GM12872 (cell line): Measurements from ENCODE around the gene TLE4.

Source experiments
- TF ChIP-seq, protein P1 (sequence below): IDR thresholded peaks from 3 replicates; pipeline ENCODE4 v1.5.1; 2011; ENCODE audit warnings: low read depth, mild to moderate bottlenecking, low read length, moderate library complexity; ENCODE audit not compliant: insufficient read depth

The TLE4 gene

GRCh38 chr9:79708541-79708940 is 136.8 kb downstream of the TLE4 start:
- TF ChIP-seq, protein P1, sequence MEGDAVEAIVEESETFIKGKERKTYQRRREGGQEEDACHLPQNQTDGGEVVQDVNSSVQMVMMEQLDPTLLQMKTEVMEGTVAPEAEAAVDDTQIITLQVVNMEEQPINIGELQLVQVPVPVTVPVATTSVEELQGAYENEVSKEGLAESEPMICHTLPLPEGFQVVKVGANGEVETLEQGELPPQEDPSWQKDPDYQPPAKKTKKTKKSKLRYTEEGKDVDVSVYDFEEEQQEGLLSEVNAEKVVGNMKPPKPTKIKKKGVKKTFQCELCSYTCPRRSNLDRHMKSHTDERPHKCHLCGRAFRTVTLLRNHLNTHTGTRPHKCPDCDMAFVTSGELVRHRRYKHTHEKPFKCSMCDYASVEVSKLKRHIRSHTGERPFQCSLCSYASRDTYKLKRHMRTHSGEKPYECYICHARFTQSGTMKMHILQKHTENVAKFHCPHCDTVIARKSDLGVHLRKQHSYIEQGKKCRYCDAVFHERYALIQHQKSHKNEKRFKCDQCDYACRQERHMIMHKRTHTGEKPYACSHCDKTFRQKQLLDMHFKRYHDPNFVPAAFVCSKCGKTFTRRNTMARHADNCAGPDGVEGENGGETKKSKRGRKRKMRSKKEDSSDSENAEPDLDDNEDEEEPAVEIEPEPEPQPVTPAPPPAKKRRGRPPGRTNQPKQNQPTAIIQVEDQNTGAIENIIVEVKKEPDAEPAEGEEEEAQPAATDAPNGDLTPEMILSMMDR = no peak

DNA sequence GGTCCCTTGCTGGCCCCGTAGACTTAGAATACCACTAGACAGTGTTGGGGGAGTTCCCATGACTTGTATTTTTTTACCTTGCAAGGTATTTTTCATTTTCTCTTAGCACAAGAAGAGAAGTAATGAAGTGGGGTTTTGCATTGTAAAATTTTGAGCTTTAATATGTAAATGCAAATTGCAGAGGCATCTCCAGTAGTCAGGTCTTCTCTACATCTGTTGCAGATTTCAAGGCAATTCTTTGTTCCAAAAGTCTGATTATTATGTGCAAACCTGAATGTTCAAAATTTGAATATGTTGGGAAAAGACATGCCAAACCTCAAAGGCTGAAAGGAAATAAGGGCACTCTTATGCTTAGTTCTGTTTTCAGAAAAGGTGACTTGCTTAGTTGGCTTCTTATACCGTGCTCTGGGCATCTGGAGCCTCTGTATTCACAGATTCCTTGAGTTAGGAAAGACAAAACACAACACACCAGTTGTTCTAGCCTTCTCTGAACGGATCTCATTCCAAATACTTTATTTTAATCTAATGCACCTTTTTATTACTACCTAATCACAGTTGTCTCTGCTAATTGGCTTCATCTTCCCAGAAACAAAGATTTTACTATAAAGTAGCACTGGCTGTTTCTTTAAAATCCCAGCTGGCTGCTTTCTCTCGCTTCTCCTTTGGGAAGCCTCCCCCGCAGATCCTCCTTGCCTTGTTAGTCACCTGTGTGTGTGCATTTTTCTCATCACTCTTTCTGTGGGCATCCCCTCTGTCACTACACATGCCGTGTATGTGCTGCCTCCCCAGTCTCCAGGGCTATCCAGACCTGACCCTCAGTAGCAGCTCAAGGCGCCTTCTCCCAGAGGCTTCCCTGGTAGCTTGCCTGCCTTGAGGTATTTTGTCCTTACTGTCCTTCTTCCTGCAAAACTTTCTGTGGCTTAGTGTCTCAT is 138.2 kb downstream of the TLE4 start:
- TF ChIP-seq, protein P1 = no peak

DNA sequence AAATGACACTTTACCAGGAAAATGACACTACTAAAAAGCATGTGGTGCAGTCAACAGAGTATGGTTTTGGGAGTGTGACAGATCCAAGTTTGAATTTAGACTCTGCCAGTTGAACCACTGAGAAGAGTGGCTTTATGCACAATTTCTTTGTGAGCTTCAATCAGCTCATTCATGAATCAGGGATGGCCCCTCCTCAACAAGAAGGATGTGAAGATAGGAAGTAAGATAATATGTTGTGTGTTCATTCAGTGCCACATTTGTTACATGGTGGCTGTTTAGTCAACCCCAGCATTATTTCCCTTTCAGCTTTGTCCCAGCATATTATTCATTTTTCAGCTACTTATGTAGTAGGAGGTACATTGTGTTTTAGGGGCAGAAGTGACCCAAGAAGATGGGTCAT is 140.1 kb downstream of the TLE4 start:
- TF ChIP-seq, protein P1 = no peak

- TF ChIP-seq, protein P1 = no peak
Measured at GRCh38 chr9:79719021-79719420, 147.3 kb downstream of the TLE4 start.

DNA sequence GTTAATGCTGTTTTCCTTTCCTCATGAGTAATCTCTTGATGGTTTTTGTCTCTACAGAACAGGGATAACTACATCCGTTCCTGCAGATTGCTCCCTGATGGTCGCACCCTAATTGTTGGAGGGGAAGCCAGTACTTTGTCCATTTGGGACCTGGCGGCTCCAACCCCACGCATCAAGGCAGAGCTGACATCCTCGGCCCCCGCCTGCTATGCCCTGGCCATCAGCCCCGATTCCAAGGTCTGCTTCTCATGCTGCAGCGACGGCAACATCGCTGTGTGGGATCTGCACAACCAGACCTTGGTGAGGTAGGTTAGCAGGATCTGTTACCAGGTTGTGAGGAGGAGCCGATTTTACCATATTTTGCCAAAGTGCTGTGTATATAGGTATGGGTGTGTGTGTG is 148.2 kb downstream of the TLE4 start:
- TF ChIP-seq, protein P1 = no peak

- TF ChIP-seq, protein P1 = no peak
Measured at GRCh38 chr9:79731171-79731890, 159.6 kb downstream of the TLE4 start.

GRCh38 chr9:79735023-79735779 is 163.4 kb downstream of the TLE4 start:
- TF ChIP-seq, protein P1 = no peak
